Inferior parietal cortex (tissue), 1 donor: ENCODE results near the gene PAIP1.
"Not testable (repeated sequence)": the region's sequence is repeated elsewhere in the genome, so short reads cannot be mapped to it uniquely, and the experiment has no call there.

Source experiments
- DNase-seq: peaks from one replicate; pipeline ENCODE4 v3.0.0-alpha.2; 2016; ENCODE audit errors: extremely low spot score

Gene PAIP1

GRCh38 chr5:43570450-43571158 lies 13.7 kb upstream of the PAIP1 start:
- no peak for DNase-seq

GRCh38 chr5:43569236-43569746 lies 12.4 kb upstream of the PAIP1 start:
- no peak for DNase-seq

GRCh38 chr5:43567967-43568366 lies 11.1 kb upstream of the PAIP1 start:
- no peak for DNase-seq

- no peak for DNase-seq
These were observed 8.2 kb upstream of the PAIP1 start for GRCh38 chr5:43565043-43565442.

GRCh38 chr5:43564289-43564850 lies 7.5 kb upstream of the PAIP1 start:
- DNase-seq, result no peak

GRCh38 chr5:43563321-43563720 lies 6.4 kb upstream of the PAIP1 start:
- no peak for DNase-seq

GRCh38 chr5:43561356-43561755 lies 4.5 kb upstream of the PAIP1 start:
- no peak for DNase-seq

GRCh38 chr5:43560128-43560527 lies 3.3 kb upstream of the PAIP1 start:
- no peak for DNase-seq

GRCh38 chr5:43556607-43556856 lies 345 bp downstream of the PAIP1 start:
- not testable (repeated sequence) for DNase-seq

GRCh38 chr5:43555895-43556606 lies 826 bp downstream of the PAIP1 start:
- DNase-seq, result peak; percentile 48

GRCh38 chr5:43554497-43554896 lies 2.4 kb downstream of the PAIP1 start:
- DNase-seq, result no peak

GRCh38 chr5:43553381-43553780 lies 3.5 kb downstream of the PAIP1 start:
- DNase-seq, result no peak

GRCh38 chr5:43551731-43552130 lies 5.1 kb downstream of the PAIP1 start:
- DNase-seq, result no peak

GRCh38 chr5:43549272-43549671 lies 7.6 kb downstream of the PAIP1 start:
- not testable (repeated sequence) for DNase-seq

- DNase-seq, result no peak
These were observed 8.5 kb downstream of the PAIP1 start for GRCh38 chr5:43548358-43548757.

- no peak for DNase-seq
These were observed 9.3 kb downstream of the PAIP1 start for GRCh38 chr5:43547532-43547931.

GRCh38 chr5:43543434-43543833 lies 13.4 kb downstream of the PAIP1 start:
- no peak for DNase-seq

GRCh38 chr5:43540746-43541145 lies 16.1 kb downstream of the PAIP1 start:
- DNase-seq, result no peak

GRCh38 chr5:43536972-43537371 lies 19.9 kb downstream of the PAIP1 start:
- no peak for DNase-seq

GRCh38 chr5:43533646-43534045 lies 23.2 kb downstream of the PAIP1 start:
- no peak for DNase-seq

GRCh38 chr5:43530648-43531047 lies 26.2 kb downstream of the PAIP1 start:
- no peak for DNase-seq

GRCh38 chr5:43523662-43524072 lies 33.2 kb downstream of the PAIP1 start:
- DNase-seq, result no peak

- DNase-seq, result no peak
These were observed 36.3 kb downstream of the PAIP1 start for GRCh38 chr5:43520615-43521014.
